HCT116 (cell line): ENCODE measurements around the gene ZBTB17. TPM values are rescaled to one million over a fixed set of nuclear protein-coding genes. Genes with fewer than 3 reads are reported as not detected.

Source experiments
- ATAC-seq: fragments of 200-7000 bp; cut with Tn5 transposase; 2 replicates; pipeline ENCODE4 v1.9.1; 2020; ENCODE audit warnings: mild to moderate bottlenecking, moderate library complexity
- BruUV-seq: library from RNA; stranded (reverse); fragments of 400-500 nt; replicated peaks from 2 replicates; lab custom pipeline; 2021; lab: Mats Ljungman, UMichigan
- CTCF ChIA-PET: fragments of 300-600 bp; sonication (Branson Sonifier 250); formaldehyde crosslinking; loops from one replicate; lab custom pipeline; 2021; ENCODE audit warnings: antibody characterized with exemption; lab: Charles Lee
- POLR2A ChIA-PET: fragments of 300-600, 350-600 bp; sonication (Branson Sonifier 250); formaldehyde crosslinking; loops from one replicate; lab custom pipeline; 2021; ENCODE audit warnings: antibody characterized with exemption; lab: Charles Lee
- RAD21 ChIA-PET, 2 experiments: fragments of 300-600 bp; sonication (Branson Sonifier 250); formaldehyde crosslinking; loops; one replicate each; lab custom pipeline; 2023; ENCODE audit warnings: low total read pairs in 2 of 2; ENCODE audit not compliant: uncharacterized antibody in 2 of 2, unreplicated experiment in 2 of 2, low non-redundant PET in 1 of 2; lab: Charles Lee
- DNase-seq: peaks from one replicate; pipeline ENCODE4 v3.0.0-alpha.2; 2010; ENCODE audit warnings: low read depth, low spot score
- H2AFZ ChIP-seq: fragments of 200-600 bp; shearing (Covaris generic), sonication (generic); 2 replicates; pipeline ENCODE4 v1.6.1; 2017; ENCODE audit warnings: low read depth, mixed run types, mixed read lengths, antibody characterized with exemption, low read length; ENCODE audit not compliant: poor library complexity, severe bottlenecking
- H3K27ac ChIP-seq: 2 replicates; pipeline ENCODE4 v1.5.1; 2012; ENCODE audit warnings: low read depth, low read length
- H3K27me3 ChIP-seq: fragments of 200-600 bp; sonication (generic); 2 replicates; pipeline ENCODE4 v1.6.1; 2016; ENCODE audit warnings: mixed run types, low read length, mixed read lengths; ENCODE audit not compliant: insufficient read depth
- H3K36me3 ChIP-seq, 2 experiments: fragments of 200-500 bp in 1 of 2; fragments of 200-600 bp in 1 of 2; sonication (Bioruptor generic) in 1 of 2; sonication (generic) in 1 of 2; 2 replicates each; pipeline versions ENCODE4 v1.5.1 to v1.6.1; 2014 to 2016; ENCODE audit warnings: low read length in 2 of 2, inconsistent platforms in 1 of 2, mixed read lengths in 1 of 2, mixed run types in 1 of 2; ENCODE audit not compliant: insufficient read depth in 2 of 2, control insufficient read depth in 1 of 2
- H3K4me1 ChIP-seq, 2 experiments: fragments of 200-600 bp in 1 of 2; sonication (generic) in 1 of 2; 2 replicates each; pipeline versions ENCODE4 v1.5.1 to v1.6.1; 2012 to 2017; ENCODE audit warnings: low read length in 2 of 2, inconsistent platforms in 1 of 2, mild to moderate bottlenecking in 1 of 2, mixed read lengths in 1 of 2, mixed run types in 1 of 2, moderate library complexity in 1 of 2; ENCODE audit not compliant: insufficient read depth in 2 of 2, control insufficient read depth in 1 of 2
- H3K4me2 ChIP-seq: fragments of 200-600 bp; sonication (generic); 2 replicates; pipeline ENCODE4 v1.6.1; 2017; ENCODE audit warnings: mixed run types, low read length, mixed read lengths
- H3K4me3 ChIP-seq, 2 experiments: fragments of 200-600 bp in 1 of 2; sonication (generic) in 1 of 2; replicated peaks in 1 of 2; 2 replicates each; pipeline ENCODE4 v1.5.1; 2011 to 2016; ENCODE audit warnings: low read length in 2 of 2, control low read depth in 1 of 2, low read depth in 1 of 2, mild to moderate bottlenecking in 1 of 2, mixed read lengths in 1 of 2, mixed run types in 1 of 2
- H3K79me2 ChIP-seq: fragments of 200-600 bp; sonication (generic); 2 replicates; pipeline ENCODE4 v1.6.1; 2017; ENCODE audit warnings: mild to moderate bottlenecking, mixed run types, low read length, moderate library complexity, mixed read lengths; ENCODE audit not compliant: insufficient read depth
- H3K9ac ChIP-seq: fragments of 200-600 bp; sonication (generic); 2 replicates; pipeline ENCODE4 v1.6.1; 2016; ENCODE audit warnings: low read length, mixed read lengths
- H3K9me2 ChIP-seq: fragments of 200-600 bp; sonication (generic), shearing (Covaris generic); 2 replicates; pipeline ENCODE4 v1.6.1; 2017; ENCODE audit warnings: mixed run types, mild to moderate bottlenecking, moderate library complexity; ENCODE audit not compliant: insufficient read depth
- H3K9me3 ChIP-seq, 2 experiments: fragments of 200-500 bp in 1 of 2; fragments of 200-600 bp in 1 of 2; sonication (Bioruptor generic) in 1 of 2; sonication (generic) in 1 of 2; 2 replicates each; pipeline ENCODE4 v1.6.1; 2014 to 2017; ENCODE audit warnings: low read length in 2 of 2, mixed read lengths in 2 of 2, inconsistent platforms in 1 of 2, low read depth in 1 of 2, mild to moderate bottlenecking in 1 of 2, mixed run types in 1 of 2, moderate library complexity in 1 of 2; ENCODE audit not compliant: control insufficient read depth in 1 of 2, insufficient read depth in 1 of 2
- H4K20me1 ChIP-seq: fragments of 200-600 bp; sonication (generic), shearing (Covaris generic); 2 replicates; pipeline ENCODE4 v1.6.1; 2017; ENCODE audit warnings: mixed run types, mild to moderate bottlenecking, moderate library complexity; ENCODE audit not compliant: insufficient read depth
- ATF3 ChIP-seq: IDR thresholded peaks from 2 replicates; pipeline ENCODE4 v1.6.1; 2012
- CBX3 ChIP-seq: IDR thresholded peaks from 2 replicates; pipeline ENCODE4 v1.6.1; 2012; ENCODE audit warnings: low read depth
- CEBPB ChIP-seq: IDR thresholded peaks from 2 replicates; pipeline ENCODE4 v1.6.1; 2012; ENCODE audit warnings: low read depth
- EGR1 ChIP-seq: IDR thresholded peaks from 2 replicates; pipeline ENCODE4 v1.6.1; 2012; ENCODE audit warnings: low read depth
- EZH2phosphoT487 ChIP-seq: fragments of 200-600 bp; IDR thresholded peaks from 2 replicates; pipeline ENCODE4 v1.6.1; 2018; ENCODE audit warnings: antibody characterized with exemption, borderline replicate concordance
- FOSL1 ChIP-seq: IDR thresholded peaks from 2 replicates; pipeline ENCODE4 v1.6.1; 2012; ENCODE audit warnings: low read depth
- POLR2A ChIP-seq: IDR thresholded peaks from 2 replicates; pipeline ENCODE4 v1.7.0; 2011; ENCODE audit warnings: borderline replicate concordance; ENCODE audit not compliant: insufficient read depth, insufficient read length; ENCODE audit errors: extremely low read depth
- POLR2AphosphoS5 ChIP-seq: IDR thresholded peaks from 2 replicates; pipeline ENCODE4 v1.6.1; 2011; ENCODE audit warnings: mild to moderate bottlenecking, low read depth, low read length, moderate library complexity
- SP1 ChIP-seq: IDR thresholded peaks from 2 replicates; pipeline ENCODE4 v1.6.1; 2012; ENCODE audit warnings: low read depth
- SRF ChIP-seq: IDR thresholded peaks from 2 replicates; pipeline ENCODE4 v1.6.1; 2012; ENCODE audit warnings: low read depth
- TCF7L2 ChIP-seq: IDR thresholded peaks from 2 replicates; pipeline ENCODE4 v1.7.0; 2011; ENCODE audit warnings: borderline replicate concordance, inconsistent platforms; ENCODE audit not compliant: insufficient read depth, insufficient read length; ENCODE audit errors: extremely low read depth
- YY1 ChIP-seq: IDR thresholded peaks from 2 replicates; pipeline ENCODE4 v1.6.1; 2011; ENCODE audit warnings: low read length, low read depth, moderate library complexity, mild to moderate bottlenecking; ENCODE audit not compliant: insufficient replicate concordance; ENCODE audit errors: extremely low read depth
- ZFX ChIP-seq: fragments of 450-650 bp; IDR thresholded peaks from 2 replicates; pipeline ENCODE4 v1.6.1; 2017
- ZNF274 ChIP-seq: fragments of 200-500 bp; sonication (Bioruptor generic); IDR thresholded peaks from 2 replicates; pipeline ENCODE4 v1.6.1; 2014; ENCODE audit warnings: mild to moderate bottlenecking, low read depth, low read length, inconsistent platforms
- intact Hi-C: fragments of 100-400 bp; cut with micrococcal nuclease; formaldehyde crosslinking; loops from 2 replicates; pipeline ENCODE4 v1.10.0; 2022
- total RNA-seq: library from RNA; stranded (reverse); gene quantifications from one replicate; pipeline ENCODE4 v1.2.1, GENCODE V29; 2021; ENCODE audit not compliant: unreplicated experiment
- TF ChIP-seq, protein P1 (sequence below): IDR thresholded peaks from 2 replicates; pipeline ENCODE4 v1.6.1; 2012; ENCODE audit warnings: low read depth

Gene ZBTB17
- total RNA-seq, 1 experiment from 2014 or later, result 31.6 TPM

DNA sequence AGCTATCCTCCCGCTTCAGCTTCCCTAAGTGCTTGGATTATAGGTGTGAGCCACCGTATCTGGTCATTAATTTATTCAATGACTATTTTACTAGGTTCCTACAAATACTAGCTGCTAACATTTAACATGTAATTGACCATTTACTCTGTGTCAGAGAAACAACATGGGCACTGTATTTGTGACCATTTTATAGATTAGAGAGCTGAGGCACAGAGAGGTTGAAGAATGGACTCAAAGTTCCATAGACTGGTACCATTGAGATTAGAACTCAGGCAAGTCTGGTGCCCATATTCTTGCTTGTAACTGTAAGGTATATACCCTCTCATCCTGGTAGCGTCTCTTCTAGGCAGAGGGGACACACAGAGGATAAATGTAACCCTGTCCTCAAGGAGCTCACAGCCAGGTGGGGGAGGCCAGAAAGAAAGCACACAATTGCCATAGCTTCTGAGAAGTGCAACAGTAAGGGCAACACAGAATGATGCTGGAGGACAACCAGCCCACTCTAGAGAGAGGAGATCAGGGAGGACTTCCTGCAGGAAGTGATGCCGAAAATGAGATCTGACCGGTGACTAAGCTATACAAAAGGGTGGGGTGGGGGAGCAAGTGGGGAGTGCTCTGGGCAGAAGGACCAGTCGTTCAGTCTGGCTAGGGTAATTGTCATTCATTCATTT is 31.9 kb upstream of the ZBTB17 start:
- H3K79me2 ChIP-seq, result no peaks in the 10 kb centered on the region
- no peaks in the 10 kb centered on the region for H4K20me1 ChIP-seq
- BruUV-seq, result no TSS peak
- no peak for TF ChIP-seq EZH2phosphoT487
- TF ChIP-seq EGR1, result no peak
- no peak for TF ChIP-seq CEBPB
- TF ChIP-seq CBX3, result no peak
- no peak for TF ChIP-seq TCF7L2
- TF ChIP-seq ATF3, result no peak
- TF ChIP-seq FOSL1, result no peak
- no peak for TF ChIP-seq YY1
- TF ChIP-seq SP1, result no peak
- no peak for TF ChIP-seq POLR2A
- no peak for TF ChIP-seq ZNF274
- no peak for TF ChIP-seq SRF
- TF ChIP-seq, protein P1, sequence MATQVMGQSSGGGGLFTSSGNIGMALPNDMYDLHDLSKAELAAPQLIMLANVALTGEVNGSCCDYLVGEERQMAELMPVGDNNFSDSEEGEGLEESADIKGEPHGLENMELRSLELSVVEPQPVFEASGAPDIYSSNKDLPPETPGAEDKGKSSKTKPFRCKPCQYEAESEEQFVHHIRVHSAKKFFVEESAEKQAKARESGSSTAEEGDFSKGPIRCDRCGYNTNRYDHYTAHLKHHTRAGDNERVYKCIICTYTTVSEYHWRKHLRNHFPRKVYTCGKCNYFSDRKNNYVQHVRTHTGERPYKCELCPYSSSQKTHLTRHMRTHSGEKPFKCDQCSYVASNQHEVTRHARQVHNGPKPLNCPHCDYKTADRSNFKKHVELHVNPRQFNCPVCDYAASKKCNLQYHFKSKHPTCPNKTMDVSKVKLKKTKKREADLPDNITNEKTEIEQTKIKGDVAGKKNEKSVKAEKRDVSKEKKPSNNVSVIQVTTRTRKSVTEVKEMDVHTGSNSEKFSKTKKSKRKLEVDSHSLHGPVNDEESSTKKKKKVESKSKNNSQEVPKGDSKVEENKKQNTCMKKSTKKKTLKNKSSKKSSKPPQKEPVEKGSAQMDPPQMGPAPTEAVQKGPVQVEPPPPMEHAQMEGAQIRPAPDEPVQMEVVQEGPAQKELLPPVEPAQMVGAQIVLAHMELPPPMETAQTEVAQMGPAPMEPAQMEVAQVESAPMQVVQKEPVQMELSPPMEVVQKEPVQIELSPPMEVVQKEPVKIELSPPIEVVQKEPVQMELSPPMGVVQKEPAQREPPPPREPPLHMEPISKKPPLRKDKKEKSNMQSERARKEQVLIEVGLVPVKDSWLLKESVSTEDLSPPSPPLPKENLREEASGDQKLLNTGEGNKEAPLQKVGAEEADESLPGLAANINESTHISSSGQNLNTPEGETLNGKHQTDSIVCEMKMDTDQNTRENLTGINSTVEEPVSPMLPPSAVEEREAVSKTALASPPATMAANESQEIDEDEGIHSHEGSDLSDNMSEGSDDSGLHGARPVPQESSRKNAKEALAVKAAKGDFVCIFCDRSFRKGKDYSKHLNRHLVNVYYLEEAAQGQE, result no peak
- no peak for TF ChIP-seq POLR2AphosphoS5
- TF ChIP-seq ZFX, result no peak
- H3K4me1 ChIP-seq, result peaks cover 6 to 15% of the 10 kb centered on the region in 2 experiments; a peak in 3 of 4 replicates
- no peaks in the 10 kb centered on the region for H3K9me3 ChIP-seq
- H3K27ac ChIP-seq, result no peak overlapping the region
- ATAC-seq, result no peak
- RAD21 ChIA-PET, result no interaction called here
- no peak overlapping the region for H2AFZ ChIP-seq
- no peaks in the 10 kb centered on the region for H3K9me2 ChIP-seq
- CTCF ChIA-PET, result interaction anchor here (0.6 to 1.9 kb wide), 3 partner anchors 13 to 233 kb away, joined by 3 to 4 read pairs (median 3); no protein-coding TSS in a partner anchor
- H3K27me3 ChIP-seq, result no peaks in the 10 kb centered on the region
- no peak overlapping the region for H3K9ac ChIP-seq
- H3K4me3 ChIP-seq, result no peak overlapping the region
- POLR2A ChIA-PET, result no interaction called here
- intact Hi-C loops, result loop anchor here (2.0 to 10.0 kb wide), 2 partner anchors 65 to 177 kb away; partner anchors contain the start of gene FAM131C
- DNase-seq, result no peak
- no peak overlapping the region for H3K4me2 ChIP-seq
- no peaks in the 10 kb centered on the region for H3K36me3 ChIP-seq
